ENCODE measurements around the gene SLC25A1.

DNA sequence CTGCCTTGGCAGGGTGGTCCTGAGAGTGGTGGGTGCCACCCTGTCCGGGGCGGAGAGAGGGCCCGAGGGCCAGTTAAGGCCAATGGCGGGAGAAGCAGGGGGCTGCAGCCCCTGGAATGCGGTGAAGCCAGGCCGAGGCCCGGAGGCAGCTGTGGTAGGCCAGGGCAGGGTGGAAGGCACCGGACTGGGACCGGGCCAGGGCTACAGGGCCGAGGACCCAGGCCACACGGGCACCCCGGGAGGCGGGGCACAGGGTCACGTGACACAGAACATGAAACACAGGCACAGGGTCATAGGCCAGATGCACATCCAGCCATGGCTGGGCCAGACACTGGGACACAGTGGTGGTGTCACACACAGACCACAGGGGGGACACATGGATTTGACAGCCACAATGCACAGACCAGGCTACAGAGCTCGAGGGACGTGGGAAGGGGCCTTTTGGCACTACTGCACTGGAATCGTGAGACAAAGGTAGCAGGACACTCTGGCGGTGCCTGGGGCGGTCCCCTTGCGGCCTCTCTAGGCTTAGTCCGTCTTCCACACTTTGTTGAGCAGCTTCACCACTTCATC lies 2.8 kb downstream of the SLC25A1 start:
- TF ChIP-seq, protein P1, sequence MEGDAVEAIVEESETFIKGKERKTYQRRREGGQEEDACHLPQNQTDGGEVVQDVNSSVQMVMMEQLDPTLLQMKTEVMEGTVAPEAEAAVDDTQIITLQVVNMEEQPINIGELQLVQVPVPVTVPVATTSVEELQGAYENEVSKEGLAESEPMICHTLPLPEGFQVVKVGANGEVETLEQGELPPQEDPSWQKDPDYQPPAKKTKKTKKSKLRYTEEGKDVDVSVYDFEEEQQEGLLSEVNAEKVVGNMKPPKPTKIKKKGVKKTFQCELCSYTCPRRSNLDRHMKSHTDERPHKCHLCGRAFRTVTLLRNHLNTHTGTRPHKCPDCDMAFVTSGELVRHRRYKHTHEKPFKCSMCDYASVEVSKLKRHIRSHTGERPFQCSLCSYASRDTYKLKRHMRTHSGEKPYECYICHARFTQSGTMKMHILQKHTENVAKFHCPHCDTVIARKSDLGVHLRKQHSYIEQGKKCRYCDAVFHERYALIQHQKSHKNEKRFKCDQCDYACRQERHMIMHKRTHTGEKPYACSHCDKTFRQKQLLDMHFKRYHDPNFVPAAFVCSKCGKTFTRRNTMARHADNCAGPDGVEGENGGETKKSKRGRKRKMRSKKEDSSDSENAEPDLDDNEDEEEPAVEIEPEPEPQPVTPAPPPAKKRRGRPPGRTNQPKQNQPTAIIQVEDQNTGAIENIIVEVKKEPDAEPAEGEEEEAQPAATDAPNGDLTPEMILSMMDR (conservative IDR thresholded peaks at IDR 0.05; ENCODE audit: low read length): no peak
- no peak for TF ChIP-seq EZH2phosphoT487 (IDR thresholded peaks at IDR 0.05; ENCODE audit: borderline replicate concordance)

Measured in Loucy (cell line).